Keratinocyte (primary cell): ENCODE measurements around the gene ST8SIA1. TPM values are rescaled to one million over a fixed set of nuclear protein-coding genes. Genes with fewer than 3 reads are reported as not detected.

Experiments used
- DNase-seq: peaks from one replicate; pipeline ENCODE4 v3.0.0-alpha.2; 2011; ENCODE audit warnings: low read depth, missing footprints, low spot score
- FAIRE-seq: peaks from 2 replicates; lab custom pipeline; 2011; peaks lifted over from hg19 to GRCh38; lab: Jason Lieb, UNC
- H2AFZ ChIP-seq: 2 replicates; pipeline ENCODE4 v1.6.0; 2012; ENCODE audit warnings: low read length, control low read depth, inconsistent platforms; ENCODE audit not compliant: control insufficient read depth
- H3K27ac ChIP-seq: 2 replicates; pipeline ENCODE4 v1.5.1; 2011; ENCODE audit warnings: low read length; ENCODE audit not compliant: control insufficient read depth, insufficient read depth
- H3K27me3 ChIP-seq: 3 replicates; pipeline ENCODE4 v1.6.0; 2011; ENCODE audit warnings: low read length; ENCODE audit not compliant: control insufficient read depth, insufficient read depth; ENCODE audit errors: extremely low read depth
- H3K36me3 ChIP-seq, 2 experiments: 2 replicates in 1 of 2; 3 replicates in 1 of 2; pipeline ENCODE4 v1.5.1; 2011; ENCODE audit warnings: low read length in 2 of 2, mild to moderate bottlenecking in 1 of 2; ENCODE audit not compliant: control insufficient read depth in 2 of 2, insufficient read depth in 2 of 2; ENCODE audit errors: extremely low read depth in 1 of 2
- H3K4me1 ChIP-seq: 3 replicates; pipeline ENCODE4 v1.5.1; 2011; ENCODE audit warnings: low read length; ENCODE audit not compliant: control insufficient read depth, insufficient read depth; ENCODE audit errors: extremely low read depth
- H3K4me2 ChIP-seq: 3 replicates; pipeline ENCODE4 v1.6.0; 2011; ENCODE audit warnings: low read depth, low read length; ENCODE audit not compliant: control insufficient read depth, insufficient read depth; ENCODE audit errors: extremely low read depth
- H3K4me3 ChIP-seq, 3 experiments: fragments of 200-600 bp in 1 of 3; sonication (generic) in 1 of 3; 2 replicates in 2 of 3; 3 replicates in 1 of 3; pipeline ENCODE4 v1.5.1; 2011 to 2016; ENCODE audit warnings: low read length in 3 of 3, mild to moderate bottlenecking in 3 of 3, control low read depth in 2 of 3, inconsistent platforms in 1 of 3, low read depth in 1 of 3, mixed read lengths in 1 of 3, mixed run types in 1 of 3, moderate library complexity in 1 of 3; ENCODE audit not compliant: control insufficient read depth in 2 of 3, insufficient read depth in 2 of 3; ENCODE audit errors: extremely low read depth in 1 of 3
- H3K79me2 ChIP-seq: 2 replicates; pipeline ENCODE4 v1.6.0; 2012; ENCODE audit warnings: low read length; ENCODE audit not compliant: control insufficient read depth, insufficient read depth
- H3K9ac ChIP-seq: 3 replicates; pipeline ENCODE4 v1.6.0; 2011; ENCODE audit warnings: low read length; ENCODE audit not compliant: control insufficient read depth, insufficient read depth; ENCODE audit errors: extremely low read depth
- H3K9me1 ChIP-seq: 3 replicates; pipeline ENCODE4 v1.6.0; 2011; ENCODE audit warnings: low read length; ENCODE audit not compliant: control insufficient read depth, insufficient read depth; ENCODE audit errors: extremely low read depth
- H3K9me3 ChIP-seq: 2 replicates; pipeline ENCODE4 v1.5.1; 2012; ENCODE audit warnings: low read depth, low read length; ENCODE audit not compliant: control insufficient read depth
- H4K20me1 ChIP-seq: 3 replicates; pipeline ENCODE4 v1.6.0; 2011; ENCODE audit warnings: low read length; ENCODE audit not compliant: control insufficient read depth, insufficient read depth; ENCODE audit errors: extremely low read depth
- CTCF ChIP-seq, 3 experiments: IDR thresholded peaks in 1 of 3; conservative IDR thresholded peaks in 1 of 3; optimal IDR thresholded peaks in 1 of 3; 2 replicates in 2 of 3; 3 replicates in 1 of 3; pipeline versions ENCODE3 to v1.5.1; 2011; ENCODE audit warnings: low read length in 3 of 3, mild to moderate bottlenecking in 3 of 3, moderate library complexity in 2 of 3, control low read depth in 1 of 3, inconsistent platforms in 1 of 3; ENCODE audit not compliant: insufficient read depth in 2 of 3; ENCODE audit errors: extremely low read depth in 1 of 3
- EZH2 ChIP-seq: IDR thresholded peaks from one replicate; pipeline ENCODE4 v1.6.1; 2012; ENCODE audit warnings: inconsistent platforms, mild to moderate bottlenecking, low read length, moderate library complexity
- dilution Hi-C: fragments of 300-500 bp; cut with MboI; formaldehyde crosslinking; loops from one replicate; pipeline ENCODE4 v1.7.0; 2020; ENCODE audit warnings: low sequenced_read_pairs; ENCODE audit not compliant: extremely low pct_ligation_motif_present
- polyA plus RNA-seq, 5 experiments: library from polyadenylated mRNA; depleted of rRNA in 3 of 5; stranded (reverse) in 3 of 5; stranded (forward) in 1 of 5; unstranded in 1 of 5; fragments of >200 nt; gene quantifications; 1 replicate in 1 of 5; 2 replicates in 3 of 5; 3 replicates in 1 of 5; pipeline versions ENCODE4 v1.2.1 to v1.2.3, GENCODE V29; 2011 to 2012; ENCODE audit warnings: missing spikeins in 2 of 5, low read depth in 1 of 5, low replicate concordance in 1 of 5

ST8SIA1 gene
- polyA plus RNA-seq, 1 donor (not counting 4 experiments of a cell fraction or from before 2014, with no cell fraction given), result 0.50 TPM

- DNase-seq, result no peak
- TF ChIP-seq CTCF (optimal IDR thresholded peaks at IDR 0.05 in 1 of 3, IDR thresholded peaks at IDR 0.05 in 1 of 3, conservative IDR thresholded peaks at IDR 0.05 in 1 of 3; ENCODE audit: extremely low read depth in 1 of 3, insufficient read depth in 2 of 3, low read length in 3 of 3) (no peak), EZH2 (peak; percentile 72)
These were observed 646 bp downstream of the ST8SIA1 start for GRCh38 chr12:22333713-22334409.

GRCh38 chr12:22333186-22333712 lies 1.3 kb downstream of the ST8SIA1 start:
- no peak overlapping the region for H3K9ac ChIP-seq
- no peaks in the 10 kb centered on the region for H4K20me1 ChIP-seq
- no peak overlapping the region for H3K27ac ChIP-seq
- H3K4me2 ChIP-seq, result peak overlapping the region; percentile 96
- no peaks in the 10 kb centered on the region for H3K9me1 ChIP-seq
- no peak for DNase-seq
- H2AFZ ChIP-seq, result no peak overlapping the region
- dilution Hi-C loops, result no loop called here
- H3K79me2 ChIP-seq, result no peaks in the 10 kb centered on the region
- peaks cover 17% of the 10 kb centered on the region for H3K27me3 ChIP-seq
- H3K9me3 ChIP-seq, result no peaks in the 10 kb centered on the region
- no peak for TF ChIP-seq CTCF (optimal IDR thresholded peaks at IDR 0.05 in 1 of 3, IDR thresholded peaks at IDR 0.05 in 1 of 3, conservative IDR thresholded peaks at IDR 0.05 in 1 of 3; ENCODE audit: extremely low read depth in 1 of 3, insufficient read depth in 2 of 3, low read length in 3 of 3)
- TF ChIP-seq EZH2, result no peak
- peak overlapping the region in 1 of 3 experiments; percentile 86 for H3K4me3 ChIP-seq
- H3K36me3 ChIP-seq, result no peaks in the 10 kb centered on the region
- H3K4me1 ChIP-seq, result peaks cover 10% of the 10 kb centered on the region
- no peak for FAIRE-seq

More at GRCh38 chr12:22333713-22334409, 646 bp downstream of the ST8SIA1 start:
- no peaks in the 10 kb centered on the region for H3K79me2 ChIP-seq
- no peaks in the 10 kb centered on the region for H3K9me3 ChIP-seq
- no peak for FAIRE-seq
- no peaks in the 10 kb centered on the region for H4K20me1 ChIP-seq
- H3K4me1 ChIP-seq, result peaks cover 10% of the 10 kb centered on the region
- H3K4me2 ChIP-seq, result peak overlapping the region; percentile 96
- peak overlapping the region; percentile 51 to 86 (median 80) for H3K4me3 ChIP-seq
- peak overlapping the region; percentile 98 for H2AFZ ChIP-seq
- H3K9me1 ChIP-seq, result no peaks in the 10 kb centered on the region
- dilution Hi-C loops, result no loop called here
- H3K9ac ChIP-seq, result peak overlapping the region; percentile 33
- no peak overlapping the region for H3K27ac ChIP-seq
- no peaks in the 10 kb centered on the region for H3K36me3 ChIP-seq
- H3K27me3 ChIP-seq, result peaks cover 17% of the 10 kb centered on the region
